ENCODE results near the gene ABI3.

- no peak for TF ChIP-seq CTCF (IDR thresholded peaks at IDR 0.05; ENCODE audit: insufficient read depth, low read length)
- no peak for TF ChIP-seq POLR2AphosphoS5 (IDR thresholded peaks at IDR 0.05; ENCODE audit: low read depth)
- no peak for TF ChIP-seq REST (IDR thresholded peaks at IDR 0.05; ENCODE audit: insufficient replicate concordance, low read depth)
These were observed 14.0 kb upstream of the ABI3 start for GRCh38 chr17:49196520-49196919.
